Mucosa of stomach (tissue), 1 donor: Measurements from ENCODE around the gene ATP6V1G3.

Experiments
- H3K27me3 ChIP-seq: one replicate; pipeline ENCODE4 v1.7.0; 2013; ENCODE audit warnings: mild to moderate bottlenecking, low read length; ENCODE audit not compliant: control insufficient read depth, insufficient read depth
- H3K36me3 ChIP-seq: one replicate; pipeline ENCODE4 v1.7.0; 2013; ENCODE audit warnings: low read length; ENCODE audit not compliant: control insufficient read depth, insufficient read depth
- H3K4me1 ChIP-seq: one replicate; pipeline ENCODE4 v1.7.0; 2013; ENCODE audit warnings: mild to moderate bottlenecking, low read length; ENCODE audit not compliant: control insufficient read depth, insufficient read depth
- H3K4me3 ChIP-seq: one replicate; pipeline ENCODE4 v1.7.0; 2013; ENCODE audit warnings: low read length
- H3K9ac ChIP-seq: one replicate; pipeline ENCODE4 v1.7.0; 2013; ENCODE audit warnings: mild to moderate bottlenecking, low read length, moderate library complexity
- H3K9me3 ChIP-seq: one replicate; pipeline ENCODE4 v1.7.0; 2013; ENCODE audit warnings: mild to moderate bottlenecking, low read length, moderate library complexity; ENCODE audit not compliant: control insufficient read depth
- donor health status: Pancreatic carcinoma.

ATP6V1G3 gene

GRCh38 chr1:198559362-198559761, 18.9 kb upstream of the ATP6V1G3 start:
- Histone ChIP-seq H3K4me3 (no peak overlapping the region), H3K9me3 (no peaks in the 10 kb centered on the region), H3K4me1 (no peaks in the 10 kb centered on the region)

GRCh38 chr1:198558402-198558801, 17.9 kb upstream of the ATP6V1G3 start:
- Histone ChIP-seq H3K27me3 (no peaks in the 10 kb centered on the region), H3K36me3 (no peaks in the 10 kb centered on the region), H3K9me3 (no peaks in the 10 kb centered on the region), H3K4me3 (no peak overlapping the region), H3K9ac (no peak overlapping the region), H3K4me1 (no peaks in the 10 kb centered on the region)

More at GRCh38 chr1:198559362-198559761, 18.9 kb upstream of the ATP6V1G3 start:
- Histone ChIP-seq H3K36me3 (no peaks in the 10 kb centered on the region), H3K27me3 (no peaks in the 10 kb centered on the region), H3K9ac (no peak overlapping the region)

GRCh38 chr1:198556971-198557370, 16.5 kb upstream of the ATP6V1G3 start:
- Histone ChIP-seq H3K36me3 (no peaks in the 10 kb centered on the region), H3K4me1 (no peaks in the 10 kb centered on the region), H3K27me3 (no peaks in the 10 kb centered on the region), H3K9me3 (no peaks in the 10 kb centered on the region), H3K9ac (no peak overlapping the region), H3K4me3 (no peak overlapping the region)

GRCh38 chr1:198552668-198553416, 12.4 kb upstream of the ATP6V1G3 start:
- Histone ChIP-seq H3K4me3 (no peak overlapping the region), H3K9ac (no peak overlapping the region), H3K36me3 (no peaks in the 10 kb centered on the region), H3K9me3 (no peaks in the 10 kb centered on the region), H3K27me3 (no peaks in the 10 kb centered on the region), H3K4me1 (no peaks in the 10 kb centered on the region)

GRCh38 chr1:198550941-198551524, 10.6 kb upstream of the ATP6V1G3 start:
- H3K9me3 ChIP-seq, result no peaks in the 10 kb centered on the region
- H3K4me3 ChIP-seq, result no peak overlapping the region
- no peaks in the 10 kb centered on the region for H3K4me1 ChIP-seq
- H3K36me3 ChIP-seq, result no peaks in the 10 kb centered on the region
- H3K9ac ChIP-seq, result no peak overlapping the region
- no peaks in the 10 kb centered on the region for H3K27me3 ChIP-seq

GRCh38 chr1:198549866-198550265, 9.4 kb upstream of the ATP6V1G3 start:
- H3K9ac ChIP-seq, result no peak overlapping the region
- H3K4me1 ChIP-seq, result no peaks in the 10 kb centered on the region
- no peaks in the 10 kb centered on the region for H3K27me3 ChIP-seq
- H3K4me3 ChIP-seq, result no peak overlapping the region
- no peaks in the 10 kb centered on the region for H3K36me3 ChIP-seq
- no peaks in the 10 kb centered on the region for H3K9me3 ChIP-seq

- Histone ChIP-seq H3K4me3 (no peak overlapping the region), H3K27me3 (no peaks in the 10 kb centered on the region), H3K9ac (no peak overlapping the region), H3K4me1 (no peaks in the 10 kb centered on the region), H3K36me3 (no peaks in the 10 kb centered on the region), H3K9me3 (no peaks in the 10 kb centered on the region)
Observed at GRCh38 chr1:198548890-198549289, 8.4 kb upstream of the ATP6V1G3 start.

GRCh38 chr1:198545156-198545555, 4.7 kb upstream of the ATP6V1G3 start:
- Histone ChIP-seq H3K4me1 (no peaks in the 10 kb centered on the region), H3K36me3 (no peaks in the 10 kb centered on the region), H3K9me3 (no peaks in the 10 kb centered on the region)

GRCh38 chr1:198544265-198544664, 3.8 kb upstream of the ATP6V1G3 start:
- no peaks in the 10 kb centered on the region for H3K4me1 ChIP-seq
- H3K9me3 ChIP-seq, result no peaks in the 10 kb centered on the region
- H3K4me3 ChIP-seq, result no peak overlapping the region
- no peak overlapping the region for H3K9ac ChIP-seq
- no peaks in the 10 kb centered on the region for H3K36me3 ChIP-seq
- H3K27me3 ChIP-seq, result no peaks in the 10 kb centered on the region

More at GRCh38 chr1:198545156-198545555, 4.7 kb upstream of the ATP6V1G3 start:
- H3K4me3 ChIP-seq, result no peak overlapping the region
- H3K27me3 ChIP-seq, result no peaks in the 10 kb centered on the region
- H3K9ac ChIP-seq, result no peak overlapping the region

GRCh38 chr1:198543670-198544260, 3.3 kb upstream of the ATP6V1G3 start:
- Histone ChIP-seq H3K9ac (no peak overlapping the region), H3K36me3 (no peaks in the 10 kb centered on the region), H3K9me3 (no peaks in the 10 kb centered on the region), H3K4me1 (no peaks in the 10 kb centered on the region), H3K27me3 (no peaks in the 10 kb centered on the region), H3K4me3 (no peak overlapping the region)

GRCh38 chr1:198542632-198543031, 2.2 kb upstream of the ATP6V1G3 start:
- Histone ChIP-seq H3K4me1 (no peaks in the 10 kb centered on the region), H3K27me3 (no peaks in the 10 kb centered on the region), H3K4me3 (no peak overlapping the region), H3K9me3 (no peaks in the 10 kb centered on the region), H3K36me3 (no peaks in the 10 kb centered on the region), H3K9ac (no peak overlapping the region)

GRCh38 chr1:198541737-198542136, 1.3 kb upstream of the ATP6V1G3 start:
- Histone ChIP-seq H3K36me3 (no peaks in the 10 kb centered on the region), H3K4me1 (no peaks in the 10 kb centered on the region), H3K4me3 (no peak overlapping the region), H3K27me3 (no peaks in the 10 kb centered on the region), H3K9me3 (no peaks in the 10 kb centered on the region), H3K9ac (no peak overlapping the region)
